ENCODE measurements around the gene ALK.

The ALK gene

GRCh38 chr2:29175338-29175737, 746.0 kb downstream of the ALK start:
- Histone ChIP-seq H4K20me1 (ENCODE audit: insufficient read depth, low read length) (no peaks in the 10 kb centered on the region), H3K79me2 (ENCODE audit: low read length) (no peaks in the 10 kb centered on the region), H2AFZ (ENCODE audit: low read depth, low read length) (no peak overlapping the region), H3K4me1 (ENCODE audit: low read length) (no peaks in the 10 kb centered on the region), H3K27ac (ENCODE audit: low read length) (no peak overlapping the region), H3K36me3 (replicated peaks; ENCODE audit: low read depth, low read length) (no peaks in the 10 kb centered on the region), H3K4me2 (ENCODE audit: low read length) (no peak overlapping the region), H3K9me3 (ENCODE audit: insufficient read depth, low read length) (no peaks in the 10 kb centered on the region), H3K4me3 (ENCODE audit: low read length) (no peak overlapping the region), H3K27me3 (ENCODE audit: low read depth, low read length) (no peaks in the 10 kb centered on the region), H3K9ac (ENCODE audit: low read length) (no peak overlapping the region)
- TF ChIP-seq CTCF (IDR thresholded peaks at IDR 0.05; ENCODE audit: low read depth, low read length): no peak
- TF ChIP-seq EZH2phosphoT487 (IDR thresholded peaks at IDR 0.05; ENCODE audit: low read depth): no peak

GRCh38 chr2:29174937-29175336, 746.4 kb downstream of the ALK start:
- no peaks in the 10 kb centered on the region for H3K27me3 ChIP-seq (ENCODE audit: low read depth, low read length)
- no peaks in the 10 kb centered on the region for H3K9me3 ChIP-seq (ENCODE audit: insufficient read depth, low read length)
- H3K36me3 ChIP-seq (replicated peaks; ENCODE audit: low read depth, low read length): no peaks in the 10 kb centered on the region
- H3K9ac ChIP-seq (ENCODE audit: low read length): no peak overlapping the region
- H3K4me2 ChIP-seq (ENCODE audit: low read length): no peak overlapping the region
- H3K4me1 ChIP-seq (ENCODE audit: low read length): no peaks in the 10 kb centered on the region
- no peak overlapping the region for H3K4me3 ChIP-seq (ENCODE audit: low read length)
- no peak overlapping the region for H3K27ac ChIP-seq (ENCODE audit: low read length)
- TF ChIP-seq CTCF (IDR thresholded peaks at IDR 0.05; ENCODE audit: low read depth, low read length) (no peak), EZH2phosphoT487 (IDR thresholded peaks at IDR 0.05; ENCODE audit: low read depth) (no peak)
- no peaks in the 10 kb centered on the region for H4K20me1 ChIP-seq (ENCODE audit: insufficient read depth, low read length)
- no peaks in the 10 kb centered on the region for H3K79me2 ChIP-seq (ENCODE audit: low read length)
- H2AFZ ChIP-seq (ENCODE audit: low read depth, low read length): no peak overlapping the region

GRCh38 chr2:29166242-29167039, 754.9 kb downstream of the ALK start:
- Histone ChIP-seq H3K36me3 (replicated peaks; ENCODE audit: low read depth, low read length) (no peaks in the 10 kb centered on the region), H4K20me1 (ENCODE audit: insufficient read depth, low read length) (no peaks in the 10 kb centered on the region), H3K9ac (ENCODE audit: low read length) (no peak overlapping the region), H3K9me3 (ENCODE audit: insufficient read depth, low read length) (no peaks in the 10 kb centered on the region), H3K4me3 (ENCODE audit: low read length) (no peak overlapping the region), H3K4me2 (ENCODE audit: low read length) (no peak overlapping the region), H3K4me1 (ENCODE audit: low read length) (no peaks in the 10 kb centered on the region), H3K79me2 (ENCODE audit: low read length) (no peaks in the 10 kb centered on the region), H3K27me3 (ENCODE audit: low read depth, low read length) (no peaks in the 10 kb centered on the region), H3K27ac (ENCODE audit: low read length) (no peak overlapping the region), H2AFZ (ENCODE audit: low read depth, low read length) (no peak overlapping the region)
- TF ChIP-seq CTCF (IDR thresholded peaks at IDR 0.05; ENCODE audit: low read depth, low read length) (no peak), EZH2phosphoT487 (IDR thresholded peaks at IDR 0.05; ENCODE audit: low read depth) (no peak)

- Histone ChIP-seq H3K9me3 (ENCODE audit: insufficient read depth, low read length) (no peaks in the 10 kb centered on the region), H3K4me1 (ENCODE audit: low read length) (no peaks in the 10 kb centered on the region), H3K79me2 (ENCODE audit: low read length) (no peaks in the 10 kb centered on the region), H3K9ac (ENCODE audit: low read length) (no peak overlapping the region), H3K4me2 (ENCODE audit: low read length) (no peak overlapping the region), H3K27ac (ENCODE audit: low read length) (no peak overlapping the region), H3K36me3 (replicated peaks; ENCODE audit: low read depth, low read length) (no peaks in the 10 kb centered on the region), H4K20me1 (ENCODE audit: insufficient read depth, low read length) (no peaks in the 10 kb centered on the region), H3K4me3 (ENCODE audit: low read length) (no peak overlapping the region), H2AFZ (ENCODE audit: low read depth, low read length) (no peak overlapping the region), H3K27me3 (ENCODE audit: low read depth, low read length) (no peaks in the 10 kb centered on the region)
- TF ChIP-seq EZH2phosphoT487 (IDR thresholded peaks at IDR 0.05; ENCODE audit: low read depth) (no peak), CTCF (IDR thresholded peaks at IDR 0.05; ENCODE audit: low read depth, low read length) (no peak)
Observed at GRCh38 chr2:29165362-29166241, 755.8 kb downstream of the ALK start.
